Large intestine (tissue), 3 donors: ENCODE measurements around the gene BAHD1. TPM values are rescaled to one million over a fixed set of nuclear protein-coding genes. Genes with fewer than 3 reads are reported as not detected.
A peak's percentile ranks its signal among the peaks of the same experiment; 100 is the strongest.

Experiments
- DNase-seq, 2 donors: peaks; one replicate each; pipeline versions ENCODE4 v3.0.0 to v3.0.0-alpha.2; 2013
- H3K27ac ChIP-seq: one replicate; pipeline ENCODE4 v1.5.1; 2013; ENCODE audit warnings: low read length
- H3K27me3 ChIP-seq: 2 replicates; pipeline ENCODE4 v1.6.1; 2013; ENCODE audit warnings: low read length; ENCODE audit not compliant: control insufficient read depth, insufficient read depth
- H3K36me3 ChIP-seq: 2 replicates; pipeline ENCODE4 v1.6.1; 2013; ENCODE audit warnings: low read length; ENCODE audit not compliant: control insufficient read depth, insufficient read depth
- H3K4me1 ChIP-seq: one replicate; pipeline ENCODE4 v1.6.1; 2013; ENCODE audit warnings: low read length; ENCODE audit not compliant: control insufficient read depth, insufficient read depth
- H3K4me3 ChIP-seq: one replicate; pipeline ENCODE4 v1.5.1; 2013; ENCODE audit warnings: low read length
- H3K9me3 ChIP-seq: one replicate; pipeline ENCODE4 v1.6.1; 2013; ENCODE audit warnings: mild to moderate bottlenecking, low read depth, low read length, moderate library complexity; ENCODE audit not compliant: control insufficient read depth
- WGBS: methylation state at CpG from one replicate; pipeline ENCODE4 v1.1.5; 2013; ENCODE audit warnings: low lambda C conversion rate; ENCODE audit not compliant: insufficient coverage; 5-methylcytosine and 5-hydroxymethylcytosine counted together
- polyA plus RNA-seq: library from polyadenylated mRNA; unstranded; fragments of 120-200 nt; gene quantifications from one replicate; pipeline ENCODE4 v1.2.1, GENCODE V29; 2013

The BAHD1 gene
- polyA plus RNA-seq, 1 donor: 28.1 TPM

DNA sequence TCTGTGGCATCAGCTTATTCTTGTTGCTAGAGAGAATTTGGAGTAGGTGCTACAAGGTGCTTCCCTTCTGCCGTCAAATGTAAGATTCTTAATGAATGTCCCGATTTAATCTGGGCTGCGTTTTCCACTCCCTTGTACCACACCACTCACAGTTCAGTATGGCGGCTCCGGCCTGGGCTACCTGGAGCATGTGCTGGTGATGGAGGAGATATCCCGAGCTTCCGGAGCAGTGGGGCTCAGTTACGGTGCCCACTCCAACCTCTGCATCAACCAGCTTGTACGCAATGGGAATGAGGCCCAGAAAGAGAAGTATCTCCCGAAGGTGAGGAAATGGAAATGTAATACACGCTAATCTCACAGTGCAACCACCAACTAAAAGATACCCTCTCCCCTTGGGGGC lies 30.3 kb upstream of the BAHD1 start:
- Histone ChIP-seq H3K4me1 (peaks cover 7% of the 10 kb centered on the region), H3K4me3 (no peak overlapping the region), H3K27ac (no peak overlapping the region), H3K9me3 (no peaks in the 10 kb centered on the region), H3K27me3 (no peaks in the 10 kb centered on the region), H3K36me3 (peaks cover 65% of the 10 kb centered on the region)
- DNase-seq: no peak
- whole genome bisulfite sequencing: no CpG with 5 or more reads among the region's 11 CpGs

DNA sequence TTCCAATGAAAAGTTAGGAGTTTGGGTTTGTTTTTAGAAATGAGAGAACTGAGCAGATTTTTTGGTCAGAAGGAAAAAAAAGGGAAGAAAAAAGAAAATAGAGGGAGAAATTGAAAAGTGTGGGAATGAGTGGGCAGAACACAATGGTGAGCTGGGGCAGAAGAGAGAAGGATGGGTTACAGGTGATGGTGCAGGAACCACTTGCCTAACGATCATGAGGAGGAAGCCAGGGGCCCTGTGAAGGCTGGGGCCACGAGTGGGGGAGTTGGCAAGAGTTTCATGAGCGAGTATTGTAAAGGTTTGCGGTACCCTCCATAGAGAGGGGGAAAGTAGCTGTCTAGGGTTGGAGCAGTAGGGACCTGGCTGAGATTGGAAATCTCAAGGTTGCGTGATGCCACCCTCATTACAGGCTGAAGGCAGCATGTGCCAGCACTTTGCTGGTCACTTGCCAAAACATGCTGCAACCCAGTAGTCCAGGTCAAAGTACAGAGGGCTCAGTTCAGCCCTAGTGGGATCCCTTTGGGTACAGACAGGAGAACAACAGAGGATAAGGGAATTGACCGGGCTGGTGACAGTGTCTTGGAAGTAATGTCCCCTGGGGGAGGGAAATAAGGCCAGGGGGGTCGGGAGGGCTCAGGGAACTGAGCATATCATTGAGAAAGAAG lies 28.5 kb upstream of the BAHD1 start:
- peaks cover 77% of the 10 kb centered on the region for H3K36me3 ChIP-seq
- peak; percentile 74 to 85 for DNase-seq
- WGBS: 67% methylated on average over 1 of the region's 7 CpGs
- no peak overlapping the region for H3K4me3 ChIP-seq
- peaks cover 7% of the 10 kb centered on the region for H3K4me1 ChIP-seq
- no peaks in the 10 kb centered on the region for H3K9me3 ChIP-seq
- no peak overlapping the region for H3K27ac ChIP-seq
- no peaks in the 10 kb centered on the region for H3K27me3 ChIP-seq

DNA sequence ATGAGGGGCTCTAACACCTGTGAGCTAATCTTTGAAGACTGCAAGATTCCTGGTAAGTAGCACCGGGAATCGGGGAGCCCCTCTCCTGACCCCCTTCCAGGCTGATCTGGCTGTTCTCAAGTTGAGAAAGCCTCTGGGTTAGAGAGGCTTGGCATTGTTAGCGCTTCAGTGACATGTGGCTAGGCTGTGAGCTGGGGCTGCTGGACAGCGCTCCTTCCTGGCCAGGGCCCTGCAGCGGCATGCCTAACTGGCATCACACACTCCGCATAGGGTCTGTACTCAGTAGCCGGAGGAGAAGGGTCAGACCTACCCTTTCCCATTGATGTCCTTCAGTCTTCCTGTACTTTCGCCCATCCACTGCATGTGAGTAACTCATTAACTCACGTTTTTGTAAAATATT lies 27.7 kb upstream of the BAHD1 start:
- Histone ChIP-seq H3K4me1 (peaks cover 7% of the 10 kb centered on the region), H3K27me3 (no peaks in the 10 kb centered on the region), H3K4me3 (no peak overlapping the region), H3K9me3 (no peaks in the 10 kb centered on the region), H3K36me3 (peaks cover 74% of the 10 kb centered on the region), H3K27ac (no peak overlapping the region)
- WGBS: no CpG with 5 or more reads among the region's 9 CpGs
- DNase-seq: no peak

DNA sequence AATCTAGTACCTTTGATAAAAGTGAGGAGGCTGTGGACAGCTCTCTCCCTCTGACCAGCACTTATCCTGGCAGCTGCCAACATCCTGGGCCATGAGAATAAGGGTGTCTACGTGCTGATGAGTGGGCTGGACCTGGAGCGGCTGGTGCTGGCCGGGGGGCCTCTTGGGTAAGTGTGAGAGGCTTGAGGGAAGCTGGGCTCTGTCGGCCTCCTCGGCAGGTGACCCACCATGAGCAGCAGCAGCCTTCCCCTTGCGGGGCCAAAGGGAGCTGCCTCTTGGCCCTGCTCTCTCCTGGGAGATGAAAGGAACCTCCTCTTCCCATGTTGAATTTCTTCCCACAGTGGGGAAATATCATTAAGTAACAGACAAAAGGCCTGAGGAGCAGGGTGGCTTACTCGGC lies 25.9 kb upstream of the BAHD1 start:
- H3K4me1 ChIP-seq: peaks cover 7% of the 10 kb centered on the region
- H3K36me3 ChIP-seq: peaks cover 73% of the 10 kb centered on the region
- no peak overlapping the region for H3K27ac ChIP-seq
- no peaks in the 10 kb centered on the region for H3K9me3 ChIP-seq
- no peak overlapping the region for H3K4me3 ChIP-seq
- no peaks in the 10 kb centered on the region for H3K27me3 ChIP-seq
- WGBS: no CpG with 5 or more reads among the region's 7 CpGs
- DNase-seq: no peak

DNA sequence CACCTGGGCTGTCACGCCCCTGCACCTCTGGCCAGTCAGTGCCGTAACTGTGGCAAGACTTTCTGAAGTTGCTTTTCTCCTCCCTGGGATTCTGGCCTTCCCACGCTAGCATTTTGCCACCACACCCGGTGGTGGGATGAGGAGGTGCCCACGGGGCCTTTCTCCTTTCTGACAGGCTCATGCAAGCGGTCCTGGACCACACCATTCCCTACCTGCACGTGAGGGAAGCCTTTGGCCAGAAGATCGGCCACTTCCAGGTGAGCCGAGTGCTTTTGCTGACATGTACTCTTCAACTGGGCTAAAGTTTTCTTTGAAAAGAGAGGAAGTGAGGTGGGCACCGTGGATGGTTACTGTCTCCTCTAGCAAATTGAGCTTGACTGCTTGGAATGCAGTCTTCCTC lies 25.5 kb upstream of the BAHD1 start:
- H3K4me3 ChIP-seq: no peak overlapping the region
- no peaks in the 10 kb centered on the region for H3K9me3 ChIP-seq
- no peak overlapping the region for H3K27ac ChIP-seq
- H3K27me3 ChIP-seq: no peaks in the 10 kb centered on the region
- WGBS: no CpG with 5 or more reads among the region's 10 CpGs
- peaks cover 7% of the 10 kb centered on the region for H3K4me1 ChIP-seq
- H3K36me3 ChIP-seq: peaks cover 70% of the 10 kb centered on the region
- DNase-seq: no peak

DNA sequence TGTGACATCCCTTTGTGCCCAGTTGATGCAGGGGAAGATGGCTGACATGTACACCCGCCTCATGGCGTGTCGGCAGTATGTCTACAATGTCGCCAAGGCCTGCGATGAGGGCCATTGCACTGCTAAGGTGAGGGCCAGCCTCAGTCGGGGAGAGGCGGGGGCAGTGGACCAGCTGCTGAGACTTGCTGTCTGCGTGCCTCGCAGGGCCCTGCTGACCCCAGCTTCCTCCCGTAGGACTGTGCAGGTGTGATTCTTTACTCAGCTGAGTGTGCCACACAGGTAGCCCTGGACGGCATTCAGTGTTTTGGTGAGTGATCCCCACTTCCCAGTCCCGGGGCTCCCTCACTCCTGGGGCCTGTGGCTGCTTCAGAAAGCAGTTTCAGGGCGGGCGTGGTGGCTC lies 24.7 kb upstream of the BAHD1 start:
- no peak overlapping the region for H3K27ac ChIP-seq
- H3K36me3 ChIP-seq: peaks cover 62% of the 10 kb centered on the region
- no peaks in the 10 kb centered on the region for H3K27me3 ChIP-seq
- H3K4me1 ChIP-seq: peaks cover 7% of the 10 kb centered on the region
- no peaks in the 10 kb centered on the region for H3K9me3 ChIP-seq
- H3K4me3 ChIP-seq: no peak overlapping the region
- no peak for DNase-seq
- WGBS: no CpG with 5 or more reads among the region's 14 CpGs

DNA sequence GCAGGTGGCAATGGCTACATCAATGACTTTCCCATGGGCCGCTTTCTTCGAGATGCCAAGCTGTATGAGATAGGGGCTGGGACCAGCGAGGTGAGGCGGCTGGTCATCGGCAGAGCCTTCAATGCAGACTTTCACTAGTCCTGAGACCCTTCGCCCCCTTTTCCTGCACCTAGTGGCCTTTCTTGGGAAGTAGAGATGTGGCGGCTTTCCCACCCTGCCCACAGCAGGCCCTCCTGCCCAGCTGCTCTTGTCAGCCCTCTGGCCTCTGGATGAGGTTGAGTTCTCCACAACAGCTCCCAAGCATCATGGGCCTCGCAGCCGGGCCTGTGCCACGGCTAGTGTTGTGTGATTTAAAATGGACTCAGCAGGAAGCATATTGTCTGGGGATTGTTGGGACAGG lies 22.6 kb upstream of the BAHD1 start:
- DNase-seq: no peak
- Histone ChIP-seq H3K27me3 (peaks cover 3% of the 10 kb centered on the region), H3K4me1 (peaks cover 7% of the 10 kb centered on the region), H3K4me3 (no peak overlapping the region), H3K9me3 (no peaks in the 10 kb centered on the region), H3K27ac (no peak overlapping the region), H3K36me3 (peaks cover 45% of the 10 kb centered on the region)
- no CpG with 5 or more reads among the region's 10 CpGs for WGBS

DNA sequence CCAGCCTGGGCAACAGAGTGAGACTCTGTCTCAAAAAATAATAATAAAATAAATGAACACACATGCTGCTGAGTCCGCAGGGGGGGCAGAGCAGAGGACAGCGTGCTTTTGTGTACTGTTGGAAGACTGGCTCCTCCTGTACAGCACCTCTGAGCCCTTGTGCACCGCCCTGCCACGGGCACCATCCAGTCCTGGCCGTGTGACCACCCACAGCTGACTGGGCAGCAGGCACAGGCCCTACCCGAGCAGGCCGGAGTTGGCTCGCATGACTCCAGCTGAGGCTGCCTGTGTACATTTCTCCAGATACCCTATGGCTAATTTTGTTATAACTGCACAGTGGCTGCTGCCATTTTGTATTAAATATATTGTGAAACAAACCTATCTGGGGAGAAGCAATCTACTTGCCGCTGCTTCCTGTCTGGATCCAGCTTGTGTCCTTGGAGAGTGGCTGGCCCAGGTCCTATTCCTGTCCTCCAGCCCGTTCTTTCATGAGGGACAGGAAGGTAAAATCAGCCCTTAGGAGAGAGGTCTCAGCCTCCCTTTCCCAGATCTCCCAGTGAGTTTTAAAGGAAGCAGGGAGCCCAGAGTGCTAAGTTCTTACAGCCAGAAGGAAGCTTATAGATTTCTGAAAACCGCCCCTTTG lies 20.6 kb upstream of the BAHD1 start:
- no peak overlapping the region for H3K4me3 ChIP-seq
- H3K36me3 ChIP-seq: peaks cover 24% of the 10 kb centered on the region
- H3K4me1 ChIP-seq: peaks cover 7% of the 10 kb centered on the region
- H3K27me3 ChIP-seq: peaks cover 3% of the 10 kb centered on the region
- no peaks in the 10 kb centered on the region for H3K9me3 ChIP-seq
- no peak for DNase-seq
- no peak overlapping the region for H3K27ac ChIP-seq
- WGBS: no CpG with 5 or more reads among the region's 11 CpGs

DNA sequence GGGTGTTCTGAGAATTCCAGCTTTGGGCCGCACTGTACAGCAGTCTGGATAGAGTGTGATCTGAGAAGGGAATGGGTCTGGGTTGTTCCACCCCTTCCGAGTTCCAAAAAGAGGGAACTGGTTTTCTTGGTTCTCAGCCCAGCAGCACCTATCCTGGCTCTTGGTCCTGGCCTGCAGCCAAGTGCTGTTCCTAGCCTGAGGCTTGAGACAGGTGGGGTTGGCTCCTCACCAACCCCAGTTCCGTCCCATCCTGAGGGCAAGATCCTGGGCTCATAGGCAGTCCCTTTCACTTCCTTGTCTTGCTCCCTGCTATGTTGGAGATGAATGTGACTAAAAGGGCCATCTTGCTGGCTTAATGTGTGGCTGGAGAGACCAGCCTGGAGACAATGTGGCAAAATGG lies 20.0 kb upstream of the BAHD1 start:
- peak in 1 of 2 donors; percentile 16 for DNase-seq
- Histone ChIP-seq H3K27me3 (peaks cover 3% of the 10 kb centered on the region), H3K9me3 (no peaks in the 10 kb centered on the region), H3K27ac (no peak overlapping the region), H3K36me3 (peaks cover 19% of the 10 kb centered on the region), H3K4me1 (peaks cover 7% of the 10 kb centered on the region), H3K4me3 (no peak overlapping the region)
- WGBS: 67% methylated on average over 1 of the region's 3 CpGs

DNA sequence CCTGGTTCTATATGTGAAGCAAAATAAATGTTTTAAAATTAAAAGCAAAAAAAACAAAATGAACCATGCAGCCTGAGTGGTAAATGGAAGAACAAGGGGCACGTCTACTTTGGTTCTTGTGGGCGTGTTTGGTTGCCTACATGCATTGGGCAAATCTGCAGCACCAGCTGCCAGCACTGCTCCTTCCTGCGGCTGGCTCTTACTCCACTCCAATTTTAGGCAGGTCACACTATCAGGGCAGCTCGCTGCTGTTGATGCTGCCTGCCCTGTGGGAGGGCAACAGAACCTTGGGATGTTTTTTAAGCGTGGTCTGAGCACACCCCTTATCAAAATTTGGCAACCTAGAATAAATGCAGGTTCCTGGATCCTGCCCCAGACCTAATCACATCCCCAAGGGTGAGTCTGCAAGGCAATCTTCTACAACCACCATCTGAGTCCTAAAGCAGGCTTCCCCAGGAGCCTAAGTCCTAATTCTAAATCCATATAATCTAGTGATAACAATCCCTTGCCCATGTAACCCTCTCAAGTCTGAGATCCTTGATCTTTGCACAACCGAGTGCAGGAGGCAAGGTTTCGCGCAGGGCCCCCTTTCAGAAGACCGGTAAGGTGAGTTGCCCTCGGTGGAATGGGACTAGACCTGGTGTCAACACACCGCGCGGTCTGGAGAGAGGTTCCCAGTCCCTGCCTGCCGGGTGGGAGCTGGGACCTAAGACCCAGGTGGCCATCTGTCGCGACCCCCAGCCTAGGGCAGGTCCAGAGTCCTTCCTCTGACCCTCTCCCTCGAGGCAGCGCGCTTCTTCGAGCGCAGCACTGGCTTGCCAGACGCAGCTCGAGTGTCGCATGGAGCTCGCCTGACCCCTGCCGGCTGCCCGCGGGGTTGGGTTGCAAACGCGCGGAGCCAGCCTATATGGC lies 19.3 kb upstream of the BAHD1 start:
- no peak overlapping the region for H3K4me3 ChIP-seq
- peaks cover 3% of the 10 kb centered on the region for H3K27me3 ChIP-seq
- H3K4me1 ChIP-seq: peaks cover 7% of the 10 kb centered on the region
- DNase-seq: peak; percentile 65 to 73
- H3K9me3 ChIP-seq: no peaks in the 10 kb centered on the region
- H3K36me3 ChIP-seq: peaks cover 12% of the 10 kb centered on the region
- WGBS: no CpG with 5 or more reads among the region's 31 CpGs
- no peak overlapping the region for H3K27ac ChIP-seq
